ENCODE results near the gene EPAS1.

GRCh38 chr2:46286715-46287114 lies 10.5 kb upstream of the EPAS1 start:
- TF ChIP-seq CTCF (IDR thresholded peaks at IDR 0.05) (no peak), POLR2A (IDR thresholded peaks at IDR 0.05) (no peak)
